Motor neuron (in vitro differentiated cells): ENCODE measurements around the gene MZB1. TPM values are rescaled to one million over a fixed set of nuclear protein-coding genes. Genes with fewer than 3 reads are reported as not detected.

Experiments
- ATAC-seq, 8 experiments: fragments of 200-7000 bp; cut with Tn5 transposase; replicated peaks in 6 of 8; 2 replicates each; pipeline ENCODE4 v1.8.0; 2021; ENCODE audit warnings: mild to moderate bottlenecking in 8 of 8, moderate library complexity in 8 of 8
- H3K27ac ChIP-seq, 2 donors: fragments of 250-450 bp; sonication (Bioruptor Pico); 2 replicates each; pipeline ENCODE4 v1.9.0; 2021; ENCODE audit warnings: antibody characterized with exemption in 2 of 2, mild to moderate bottlenecking in 2 of 2, moderate library complexity in 1 of 2
- H3K4me1 ChIP-seq, 2 donors: fragments of 250-450 bp; sonication (Bioruptor Pico); replicated peaks in 1 of 2; 2 replicates each; pipeline ENCODE4 v1.6.1; 2021; ENCODE audit warnings: antibody characterized with exemption in 2 of 2, mild to moderate bottlenecking in 2 of 2, moderate library complexity in 1 of 2
- H3K4me3 ChIP-seq, 5 donors: fragments of 250-450 bp; sonication (Bioruptor Pico); 2 replicates each; pipeline ENCODE4 v1.9.0; 2021; ENCODE audit warnings: antibody characterized with exemption in 5 of 5, mild to moderate bottlenecking in 5 of 5, moderate library complexity in 4 of 5
- WGBS, 10 experiments: fragments of 450-650 bp; shearing (Covaris generic); methylation state at CpG; one replicate each; pipeline ENCODE4 v1.0.0; 2022; 5-methylcytosine and 5-hydroxymethylcytosine counted together
- in situ Hi-C, 9 experiments: fragments of 400-800 bp; cut with MboI; loops; one replicate each; pipeline ENCODE4 v1.15.0; 2021; ENCODE audit warnings: low sequenced_read_pairs in 9 of 9, low pct_unique_long_range_greater_than_20kb in 2 of 9; ENCODE audit not compliant: unreplicated experiment in 9 of 9
- total RNA-seq, 8 experiments: library from RNA; unstranded; fragments of 300-600 nt; gene quantifications; 2 replicates each; pipeline versions ENCODE4 v1.2.3 to v1.2.4, GENCODE V29; 2022

The MZB1 gene
- under 1 TPM; 0.18 to 0.97 (median 0.44) TPM for total RNA-seq

DNA sequence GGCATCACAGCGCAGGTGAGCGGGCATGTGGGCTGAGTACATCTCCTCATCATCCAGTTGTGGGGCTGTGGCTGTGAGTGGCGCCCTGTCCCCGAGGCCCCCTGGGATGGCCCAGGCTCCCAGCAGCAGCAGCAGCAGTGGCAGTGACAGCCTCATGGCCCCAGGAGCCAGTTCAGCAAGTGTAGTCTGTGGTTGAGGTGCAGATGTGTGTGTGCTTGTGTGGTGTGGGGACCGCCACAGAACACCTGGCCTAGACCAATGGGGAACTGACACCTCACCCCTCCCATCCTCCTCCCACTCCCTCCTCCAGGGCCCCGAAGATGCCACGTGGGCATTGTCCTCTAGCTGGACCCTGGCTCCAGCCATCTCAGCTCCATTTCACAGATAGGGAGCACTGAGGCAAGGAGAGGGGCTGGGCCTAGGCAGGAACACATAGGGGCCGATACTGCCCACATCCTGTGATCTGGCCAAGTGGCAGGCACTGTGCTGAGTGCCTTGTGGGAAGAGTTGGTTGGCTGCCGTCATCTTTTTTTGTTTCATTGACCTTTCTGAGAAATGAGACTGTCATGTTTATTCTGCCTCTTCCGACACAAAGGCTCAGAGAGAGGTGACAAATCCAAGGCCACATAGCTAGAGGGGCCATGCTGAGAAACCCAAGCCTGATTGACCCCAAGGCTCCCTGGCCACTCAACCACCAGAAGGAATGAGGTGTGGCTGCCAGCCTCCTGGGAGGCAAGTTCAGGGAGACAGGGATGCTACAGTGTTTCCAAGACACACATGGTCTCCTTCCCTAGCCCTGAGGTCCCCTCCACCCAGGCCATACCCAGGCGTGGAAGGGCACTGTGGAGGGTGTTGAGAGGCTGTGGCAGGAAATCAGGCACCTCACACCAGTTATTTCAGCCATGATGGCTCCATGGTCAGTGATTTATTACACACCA lies at the start of gene MZB1:
Gene MZB1 (minus strand): TSS at position 213 of the 938 bp plus-strand sequence. CDS start 57 bp downstream, at position 156.
- no peak for ATAC-seq
- Histone ChIP-seq H3K4me3 (no peak within 1 kb of the TSS), H3K27ac (no peak within 1 kb of the TSS), H3K4me1 (no peaks in the 10 kb centered on the region)
- in situ Hi-C loops: no loop called here
- 58 to 93% (median 90%) methylated on average over 2 to 3 of the region's 11 CpGs; no CpG with 5 or more reads in 5 of the 10 experiments for WGBS, 10 experiments

- in situ Hi-C loops: loop anchor here in 2 of 9 experiments (25.0 kb wide), 2 partner anchors 323 to 348 kb away; partner anchors contain the start of gene PSD2 (in 1 of the 2)
- Histone ChIP-seq H3K27ac (peak within 1 kb of the TSS; percentile 83 to 90), H3K4me1 (peaks cover 15 to 17% of the 10 kb centered on the region in 2 donors), H3K4me3 (peak within 1 kb of the TSS; percentile 75 to 98 (median 95))
- peak; percentile 95 to 99 (median 98) for ATAC-seq
- 0 to 100% (median 1%) methylated on average over 1 to 12 of the region's 49 CpGs; no CpG with 5 or more reads in 3 of the 10 experiments for WGBS, 10 experiments
Observed at GRCh38 chr5:139439013-139439903, 49.5 kb upstream of the MZB1 start, which contains the start of gene DNAJC18. DNAJC18 (minus strand) TSS chr5:139439525; CDS start chr5:139439445, 80 bp downstream.

DNA sequence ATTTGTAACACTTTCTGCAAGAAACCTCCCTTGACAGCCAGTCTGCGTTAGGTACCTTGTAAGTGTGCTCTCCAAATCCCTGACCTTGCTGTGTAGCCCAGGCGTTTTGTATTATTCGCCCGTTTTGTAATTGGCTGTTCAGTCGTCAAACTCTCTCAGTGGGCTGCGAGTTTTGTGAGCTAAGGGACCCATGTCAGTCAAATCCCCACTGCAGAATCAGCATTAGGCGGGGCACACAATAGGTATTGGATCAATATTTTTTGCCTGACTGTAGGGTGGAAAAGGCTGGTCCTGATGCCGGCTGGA lies 48.9 kb upstream of the MZB1 start:
- H3K4me1 ChIP-seq: peaks cover 9 to 11% of the 10 kb centered on the region in 2 donors
- peak overlapping the region; percentile 75 to 98 (median 95) for H3K4me3 ChIP-seq
- peak overlapping the region in 1 of 2 donors; percentile 90 for H3K27ac ChIP-seq
- WGBS, 10 experiments: 19 to 40% (median 27%) methylated on average over 2 to 6 of the region's 8 CpGs; no CpG with 5 or more reads in 3 of the 10 experiments
- no peak for ATAC-seq
- in situ Hi-C loops: loop anchor here in 2 of 9 experiments (25.0 kb wide), 2 partner anchors 324 to 349 kb away; partner anchors contain the start of gene PSD2 (in 1 of the 2)

GRCh38 chr5:139435676-139436075 lies 46.0 kb upstream of the MZB1 start:
- WGBS, 10 experiments: 87 to 100% (median 97%) methylated on average over 1 to 3 of the region's 3 CpGs; no CpG with 5 or more reads in 1 of the 10 experiments
- Histone ChIP-seq H3K4me3 (no peak overlapping the region), H3K4me1 (peaks cover 4 to 8% of the 10 kb centered on the region in 2 donors), H3K27ac (no peak overlapping the region)
- no peak for ATAC-seq
- in situ Hi-C loops: loop anchor here in 2 of 9 experiments (25.0 kb wide), 2 partner anchors 327 to 352 kb away; partner anchors contain the start of gene PSD2 (in 1 of the 2)

DNA sequence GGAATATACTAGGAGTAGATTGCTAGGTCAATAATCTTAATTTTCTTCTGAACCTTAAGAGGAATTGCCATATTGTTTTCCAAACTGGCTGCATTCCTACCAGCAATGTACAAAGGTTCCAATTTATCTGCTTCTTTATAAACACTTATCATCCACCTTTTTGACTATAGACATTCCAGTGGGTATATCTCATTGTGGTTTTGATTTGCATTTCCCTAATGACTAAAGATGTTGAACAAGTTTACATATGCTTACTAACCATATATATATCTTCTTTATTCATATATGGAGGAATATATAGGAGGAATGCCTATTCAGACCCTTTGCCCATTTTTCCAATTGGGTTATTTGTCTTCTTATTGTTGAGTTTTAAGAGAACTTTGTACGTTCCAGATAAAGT lies 42.0 kb upstream of the MZB1 start:
- 67 to 100% (median 93%) methylated on average over 1 of the region's 1 CpG; no CpG with 5 or more reads in 3 of the 10 experiments for WGBS, 10 experiments
- H3K27ac ChIP-seq: no peak overlapping the region
- H3K4me3 ChIP-seq: no peak overlapping the region
- in situ Hi-C loops: loop anchor here in 2 of 9 experiments (25.0 kb wide), 2 partner anchors 331 to 356 kb away; partner anchors contain the start of gene PSD2 (in 1 of the 2)
- ATAC-seq: no peak
- H3K4me1 ChIP-seq: no peaks in the 10 kb centered on the region

- no peak overlapping the region for H3K4me3 ChIP-seq
- H3K27ac ChIP-seq: no peak overlapping the region
- H3K4me1 ChIP-seq: no peaks in the 10 kb centered on the region
- in situ Hi-C loops: loop anchor here in 2 of 9 experiments (25.0 kb wide), 2 partner anchors 332 to 357 kb away; partner anchors contain the start of gene PSD2 (in 1 of the 2)
- WGBS, 10 experiments: 36 to 100% (median 78%) methylated on average over 1 to 2 of the region's 2 CpGs
- ATAC-seq: no peak
Observed at GRCh38 chr5:139430015-139430414, 40.3 kb upstream of the MZB1 start.

DNA sequence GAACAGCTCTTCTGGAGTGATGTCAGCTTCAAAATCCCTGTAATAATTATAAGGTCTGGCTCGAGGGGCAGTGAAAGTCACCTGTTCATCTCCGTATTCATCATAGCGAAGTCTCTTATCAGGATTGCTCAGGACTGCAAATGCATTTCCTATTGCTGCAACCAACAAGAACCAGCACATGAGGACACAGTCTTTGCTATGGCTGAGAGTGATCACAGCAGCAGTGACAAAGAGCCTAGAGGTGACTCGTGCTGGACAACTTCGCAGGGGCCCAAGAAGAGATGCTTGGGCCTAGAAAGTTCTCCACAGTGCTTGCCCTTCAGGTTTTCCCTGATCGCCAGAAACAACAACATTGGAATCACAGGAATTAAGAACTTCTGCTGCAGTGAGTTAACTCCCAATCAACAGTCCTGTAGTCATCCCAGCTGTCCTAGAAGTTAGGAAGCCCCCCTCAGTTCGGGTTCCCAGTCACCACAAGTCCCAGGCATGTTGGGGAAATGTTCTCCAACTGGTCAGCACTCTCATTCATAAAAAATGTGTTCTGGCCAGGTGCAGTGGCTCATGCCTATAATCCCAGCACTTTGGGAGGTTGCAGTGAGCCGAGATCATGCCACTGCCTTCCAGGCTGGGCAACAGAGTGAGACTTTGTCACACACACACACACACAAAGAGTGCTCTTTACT lies 36.6 kb upstream of the MZB1 start:
- in situ Hi-C loops: loop anchor here in 6 of 9 experiments (10.0 to 25.0 kb wide), 5 partner anchors 78 to 361 kb away; partner anchors contain the start of gene PSD2 (in 1 of the 6)
- H3K4me1 ChIP-seq: peaks cover 0 to 5% of the 10 kb centered on the region in 2 donors
- WGBS, 10 experiments: 50 to 100% (median 82%) methylated on average over 1 to 6 of the region's 8 CpGs; no CpG with 5 or more reads in 3 of the 10 experiments
- no peak overlapping the region for H3K27ac ChIP-seq
- H3K4me3 ChIP-seq: no peak overlapping the region
- ATAC-seq: no peak

DNA sequence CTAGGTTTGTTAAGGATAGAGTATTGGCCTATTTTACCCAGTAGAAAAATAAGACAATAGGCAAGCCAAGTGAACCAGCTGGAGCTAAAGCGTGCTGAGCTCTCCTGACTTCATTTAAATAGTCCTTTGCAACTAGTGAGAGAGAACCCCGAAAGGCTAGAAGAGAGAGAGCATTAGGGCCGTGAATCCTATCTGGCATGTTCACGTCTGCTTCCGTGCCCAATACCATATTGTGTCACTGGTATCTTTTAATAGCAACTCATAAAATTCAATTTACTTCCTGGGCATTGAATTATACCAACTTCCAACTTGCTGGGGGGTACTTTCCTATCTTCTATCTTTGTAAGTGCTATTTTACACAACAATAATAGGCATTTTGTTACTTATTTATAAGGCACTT lies 35.8 kb upstream of the MZB1 start:
- Histone ChIP-seq H3K4me1 (peaks cover 0 to 5% of the 10 kb centered on the region in 2 donors), H3K27ac (no peak overlapping the region), H3K4me3 (no peak overlapping the region)
- no peak for ATAC-seq
- in situ Hi-C loops: loop anchor here in 6 of 9 experiments (10.0 to 25.0 kb wide), 5 partner anchors 79 to 362 kb away; partner anchors contain the start of gene PSD2 (in 1 of the 6)
- WGBS, 10 experiments: 58 to 100% (median 90%) methylated on average over 1 to 5 of the region's 5 CpGs; no CpG with 5 or more reads in 1 of the 10 experiments

DNA sequence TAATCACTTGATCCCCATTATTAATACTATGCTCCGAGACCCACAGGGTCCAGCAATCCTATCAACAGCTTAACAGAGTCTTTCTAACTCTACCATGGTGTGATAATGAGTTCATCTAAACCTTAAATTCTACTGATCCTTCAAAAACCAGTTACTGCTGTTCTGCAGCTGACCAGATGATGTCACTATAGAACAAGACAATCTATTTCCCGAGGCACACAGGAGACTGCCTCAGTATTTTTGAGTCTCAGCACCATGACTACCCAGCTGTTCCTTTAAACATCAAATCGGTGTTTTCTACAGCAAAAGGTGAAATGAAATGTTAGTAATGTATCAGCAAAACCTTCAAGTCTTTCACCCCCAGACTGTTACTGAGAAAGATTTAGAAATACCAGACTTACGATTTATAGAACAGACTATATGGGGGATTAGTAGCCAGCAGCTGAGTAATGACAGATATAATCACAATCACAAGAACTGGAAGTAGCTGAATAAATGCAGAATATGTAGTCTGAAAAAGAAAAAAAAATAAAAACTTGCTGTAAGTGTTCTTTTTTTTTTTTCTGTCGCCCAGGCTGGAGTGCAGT lies 32.7 kb upstream of the MZB1 start:
- Histone ChIP-seq H3K4me1 (peaks cover 0 to 5% of the 10 kb centered on the region in 2 donors), H3K27ac (no peak overlapping the region), H3K4me3 (no peak overlapping the region)
- in situ Hi-C loops: loop anchor here in 4 of 9 experiments (10.0 kb wide), 3 partner anchors 82 to 342 kb away; no protein-coding TSS in a partner anchor
- peak; percentile 60 to 94 (median 78) for ATAC-seq
- WGBS, 10 experiments: 0 to 50% (median 40%) methylated on average over 2 to 5 of the region's 5 CpGs; no CpG with 5 or more reads in 2 of the 10 experiments

DNA sequence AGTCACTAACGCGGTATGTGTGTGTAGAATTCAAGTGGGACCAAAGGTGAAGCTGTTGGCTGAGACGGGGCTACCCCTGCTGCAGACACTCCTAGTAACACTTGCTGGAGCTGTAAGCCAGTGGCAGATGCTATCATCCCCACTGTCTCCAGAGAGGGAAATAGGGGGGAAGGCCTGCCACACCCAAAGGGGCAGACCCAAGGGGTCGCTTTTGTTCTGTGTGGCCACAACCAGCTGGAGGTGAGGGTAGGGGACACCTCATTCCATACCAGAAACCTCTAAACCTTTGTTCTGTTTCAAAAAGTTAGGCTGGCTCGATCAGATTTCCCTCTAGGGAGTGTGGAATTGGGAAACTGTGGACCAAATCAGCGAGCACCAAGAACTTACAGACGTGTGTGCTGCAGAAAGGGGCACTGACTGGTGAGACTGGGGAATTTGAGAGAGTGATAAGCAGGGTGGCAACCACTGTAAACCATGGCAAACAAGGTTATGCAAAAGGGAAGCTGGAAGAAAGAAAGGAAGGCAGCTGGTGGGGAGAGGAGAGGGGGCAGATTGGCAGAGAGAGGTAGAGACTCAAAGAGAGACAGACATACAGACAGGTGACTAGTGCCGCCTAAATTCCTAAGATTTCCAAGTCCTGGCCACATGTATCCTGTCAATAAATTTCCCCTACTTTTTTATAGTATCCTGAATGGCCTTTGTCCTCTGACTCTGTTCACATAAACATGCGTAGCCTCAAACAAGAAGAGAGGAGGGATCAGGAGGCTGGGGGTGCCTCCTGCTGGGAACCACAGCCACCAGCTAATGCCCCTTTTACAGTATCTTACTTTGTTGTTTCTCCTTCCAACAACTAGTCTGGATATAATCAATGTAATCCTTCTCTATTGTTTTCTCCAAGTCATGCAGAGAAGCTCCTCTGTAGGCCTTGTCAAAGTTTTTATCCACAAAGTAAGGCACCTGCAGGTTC lies 29.8 kb upstream of the MZB1 start:
- no peak overlapping the region for H3K4me3 ChIP-seq
- no peak overlapping the region for H3K27ac ChIP-seq

More for the DNA sequence above, 29.8 kb upstream of the MZB1 start:
- 40 to 100% (median 89%) methylated on average over 1 to 6 of the region's 9 CpGs; no CpG with 5 or more reads in 1 of the 10 experiments for WGBS, 10 experiments
- H3K4me1 ChIP-seq: peaks cover 11 to 16% of the 10 kb centered on the region in 2 donors
- ATAC-seq: no peak
- in situ Hi-C loops: loop anchor here in 4 of 9 experiments (10.0 kb wide), 3 partner anchors 85 to 345 kb away; no protein-coding TSS in a partner anchor
